Breast epithelium (tissue), 4 donors: Measurements from ENCODE around the gene REC114. TPM values are rescaled to one million over a fixed set of nuclear protein-coding genes. Genes with fewer than 3 reads are reported as not detected.
"Not testable (repeated sequence)": the region's sequence is repeated elsewhere in the genome, so short reads cannot be mapped to it uniquely, and the experiment has no call there.

Experiments used
- DNase-seq, 2 donors: peaks; one replicate each; pipeline ENCODE4 v3.0.0-alpha.2; 2019; ENCODE audit warnings: low spot score in 2 of 2
- H3K27ac ChIP-seq, 2 donors: fragments of 200-600 bp; sonication (generic) in 1 of 2; one replicate each; pipeline ENCODE4 v1.5.1; 2016 to 2019; ENCODE audit warnings: mild to moderate bottlenecking in 1 of 2
- H3K27me3 ChIP-seq, 2 donors: fragments of 200-600 bp; sonication (generic) in 1 of 2; one replicate each; pipeline versions ENCODE4 v1.5.1 to v1.6.0; 2017 to 2019; ENCODE audit warnings: control low read depth in 1 of 2, mild to moderate bottlenecking in 1 of 2
- H3K36me3 ChIP-seq: fragments of 200-600 bp; one replicate; pipeline ENCODE4 v1.5.1; 2019
- H3K4me1 ChIP-seq, 2 donors: fragments of 200-600 bp; sonication (generic); one replicate each; pipeline ENCODE4 v1.5.1; 2016 to 2019; ENCODE audit warnings: control low read depth in 1 of 2
- H3K4me3 ChIP-seq, 3 donors: fragments of 200-600 bp; sonication (generic); 1 replicate in 2 of 3; 2 replicates in 1 of 3; pipeline ENCODE4 v1.5.1; 2016 to 2019; ENCODE audit warnings: mild to moderate bottlenecking in 3 of 3, moderate library complexity in 2 of 3
- H3K9me3 ChIP-seq, 2 donors: fragments of 200-600 bp; sonication (generic) in 1 of 2; one replicate each; pipeline ENCODE4 v1.5.1; 2016 to 2019; ENCODE audit warnings: control low read depth in 1 of 2
- CTCF ChIP-seq, 3 donors: fragments of 450-650 bp; IDR thresholded peaks; one replicate each; pipeline ENCODE4 v1.5.1; 2016 to 2017; ENCODE audit warnings: antibody characterized with exemption in 3 of 3, mild to moderate bottlenecking in 3 of 3, moderate library complexity in 3 of 3
- POLR2A ChIP-seq: fragments of 450-650 bp; IDR thresholded peaks from one replicate; pipeline ENCODE4 v1.6.1; 2016; ENCODE audit warnings: antibody characterized with exemption, mild to moderate bottlenecking, moderate library complexity
- POLR2AphosphoS5 ChIP-seq, 3 donors: sonication (generic); formaldehyde crosslinking; IDR thresholded peaks; one replicate each; pipeline ENCODE4 v1.6.1; 2017; ENCODE audit warnings: antibody characterized with exemption in 3 of 3
- intact Hi-C: fragments of 100-400 bp; cut with DNase I; formaldehyde crosslinking; loops from one replicate; pipeline ENCODE4 v1.15.1; 2023; ENCODE audit warnings: low total_unique reads
- total RNA-seq, 3 donors: library from RNA; depleted of rRNA; stranded (reverse); fragments of >200 nt; gene quantifications; one replicate each; pipeline ENCODE4 v1.1.0, GENCODE V29; 2016

REC114 gene
- total RNA-seq, 3 donors from 2014 or later = not detected

- Histone ChIP-seq H3K4me3 (no peak overlapping the region), H3K27me3 (no peaks in the 10 kb centered on the region), H3K27ac (no peak overlapping the region), H3K36me3 (no peaks in the 10 kb centered on the region), H3K4me1 (no peaks in the 10 kb centered on the region), H3K9me3 (no peaks in the 10 kb centered on the region)
- DNase-seq = no peak
- TF ChIP-seq POLR2AphosphoS5 (IDR thresholded peaks at IDR 0.05) (no peak), CTCF (IDR thresholded peaks at IDR 0.05) (no peak), POLR2A (no peak)
- intact Hi-C loops = no loop called here
Observed at GRCh38 chr15:73540161-73540560, 97.2 kb downstream of the REC114 start.

DNA sequence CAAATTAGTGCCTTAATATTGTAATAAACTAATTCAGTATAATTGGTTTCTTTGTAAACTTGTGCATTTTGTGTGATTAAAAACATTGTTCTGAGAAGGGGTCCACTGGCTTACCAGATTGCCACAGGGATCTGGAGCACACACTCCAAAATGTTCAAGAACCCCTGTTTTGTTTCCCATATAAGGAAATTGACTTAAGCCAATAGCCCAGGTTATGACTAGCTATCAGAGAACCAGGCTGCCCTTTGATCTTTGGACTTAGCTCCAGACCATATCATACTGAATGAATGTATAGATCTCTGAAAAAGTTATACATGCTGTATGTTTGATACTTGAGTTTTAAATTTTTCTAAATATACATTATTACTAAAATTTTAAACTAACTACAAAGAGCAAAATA lies 98.5 kb downstream of the REC114 start:
- intact Hi-C loops = no loop called here
- Histone ChIP-seq H3K4me3 (no peak overlapping the region), H3K4me1 (no peaks in the 10 kb centered on the region), H3K36me3 (no peaks in the 10 kb centered on the region), H3K9me3 (no peaks in the 10 kb centered on the region), H3K27me3 (no peaks in the 10 kb centered on the region), H3K27ac (no peak overlapping the region)
- DNase-seq = no peak
- TF ChIP-seq CTCF (IDR thresholded peaks at IDR 0.05) = no peak
- TF ChIP-seq POLR2A = no peak
- no peak for TF ChIP-seq POLR2AphosphoS5 (IDR thresholded peaks at IDR 0.05)

- DNase-seq, H3K4me1 ChIP-seq, H3K27ac ChIP-seq, intact Hi-C loops, H3K27me3 ChIP-seq, H3K9me3 ChIP-seq, H3K4me3 ChIP-seq, H3K36me3 ChIP-seq: not testable (repeated sequence)
Observed at GRCh38 chr15:73548925-73549324, 106.0 kb downstream of the REC114 start.

GRCh38 chr15:73550190-73550589 lies 107.2 kb downstream of the REC114 start:
- Histone ChIP-seq H3K27ac (no peak overlapping the region), H3K9me3 (no peaks in the 10 kb centered on the region), H3K4me1 (no peaks in the 10 kb centered on the region), H3K27me3 (no peaks in the 10 kb centered on the region), H3K4me3 (no peak overlapping the region), H3K36me3 (no peaks in the 10 kb centered on the region)
- DNase-seq = no peak
- intact Hi-C loops = no loop called here
- no peak for TF ChIP-seq POLR2AphosphoS5 (IDR thresholded peaks at IDR 0.05)
- TF ChIP-seq POLR2A = no peak
- TF ChIP-seq CTCF (IDR thresholded peaks at IDR 0.05) = no peak

- DNase-seq = no peak
- H3K4me1 ChIP-seq = no peaks in the 10 kb centered on the region
- H3K4me3 ChIP-seq = no peak overlapping the region
- intact Hi-C loops = no loop called here
- H3K9me3 ChIP-seq = no peaks in the 10 kb centered on the region
- no peak for TF ChIP-seq POLR2AphosphoS5 (IDR thresholded peaks at IDR 0.05)
- no peak for TF ChIP-seq CTCF (IDR thresholded peaks at IDR 0.05)
- no peak for TF ChIP-seq POLR2A
- no peaks in the 10 kb centered on the region for H3K36me3 ChIP-seq
- no peak overlapping the region for H3K27ac ChIP-seq
- no peaks in the 10 kb centered on the region for H3K27me3 ChIP-seq
Observed at GRCh38 chr15:73555080-73555479, 112.1 kb downstream of the REC114 start.

DNA sequence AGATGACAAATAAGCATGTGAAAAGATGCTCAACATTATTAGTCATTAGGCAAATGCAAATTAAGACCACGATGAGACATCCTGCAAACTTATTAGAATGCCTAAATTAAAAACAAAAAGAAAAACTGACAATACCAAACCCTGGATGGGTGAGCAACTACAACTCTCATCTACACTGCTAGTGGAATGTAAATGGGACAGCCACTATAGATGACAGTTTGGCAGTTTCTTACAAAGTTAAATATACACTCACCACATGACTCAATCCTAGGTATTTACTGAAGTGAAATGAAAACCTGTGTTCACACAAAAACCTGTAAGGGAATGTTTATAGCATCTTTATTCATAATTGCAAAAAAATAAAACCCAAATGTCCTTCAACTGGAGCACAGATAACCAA lies 115.6 kb downstream of the REC114 start:
- Histone ChIP-seq H3K4me1 (no peaks in the 10 kb centered on the region), H3K36me3 (no peaks in the 10 kb centered on the region), H3K4me3 (no peak overlapping the region), H3K27ac (no peak overlapping the region), H3K27me3 (no peaks in the 10 kb centered on the region), H3K9me3 (no peaks in the 10 kb centered on the region)
- no peak for DNase-seq
- intact Hi-C loops = no loop called here
- no peak for TF ChIP-seq POLR2AphosphoS5 (IDR thresholded peaks at IDR 0.05)
- TF ChIP-seq CTCF (IDR thresholded peaks at IDR 0.05) = no peak
- TF ChIP-seq POLR2A = no peak
